GM12878 (cell line): ENCODE measurements around the gene TNIP1. TPM values are rescaled to one million over a fixed set of nuclear protein-coding genes. Genes with fewer than 3 reads are reported as not detected.
A peak's percentile ranks its signal among the peaks of the same experiment; 100 is the strongest.

ENCODE experiments used
- BCLAF1 ChIP-seq: fragments of 450-650 bp; IDR thresholded peaks from 2 replicates; pipeline ENCODE4 v1.6.1; 2017; ENCODE audit warnings: antibody characterized with exemption, mild to moderate bottlenecking, moderate library complexity
- CBFB ChIP-seq: IDR thresholded peaks from 2 replicates; pipeline ENCODE4 v1.6.1; 2016; ENCODE audit warnings: antibody characterized with exemption, low read depth
- CHD2 ChIP-seq: IDR thresholded peaks from 2 replicates; pipeline ENCODE4 v1.6.1; 2011; ENCODE audit warnings: low read depth, low read length, improper control_type of control experiment, borderline replicate concordance
- ELK1 ChIP-seq: IDR thresholded peaks from 2 replicates; pipeline ENCODE4 v1.6.1; 2012; ENCODE audit warnings: low read depth, low read length, improper control_type of control experiment
- ESRRA ChIP-seq: IDR thresholded peaks from 2 replicates; pipeline ENCODE4 v1.6.1; 2012; ENCODE audit warnings: mild to moderate bottlenecking, low read length, improper control_type of control experiment
- HDAC6 ChIP-seq: fragments of 200-600 bp; sonication (generic); IDR thresholded peaks from one replicate; pipeline ENCODE4 v1.8.0; 2017; ENCODE audit warnings: antibody characterized with exemption; ENCODE audit not compliant: unreplicated experiment
- MLLT1 ChIP-seq: fragments of 450-650 bp; IDR thresholded peaks from 2 replicates; pipeline ENCODE4 v1.6.1; 2016; ENCODE audit warnings: mild to moderate bottlenecking
- NFIC ChIP-seq: IDR thresholded peaks from 2 replicates; pipeline ENCODE4 v1.6.1; 2012; ENCODE audit warnings: low read depth, mild to moderate bottlenecking, inconsistent platforms, low read length, moderate library complexity
- NFXL1 ChIP-seq: fragments of 450-650 bp; IDR thresholded peaks from 2 replicates; pipeline ENCODE4 v1.6.1; 2017; ENCODE audit warnings: antibody characterized with exemption, mild to moderate bottlenecking, borderline replicate concordance
- NR2C2 ChIP-seq: IDR thresholded peaks from 2 replicates; pipeline ENCODE4 v1.6.1; 2011; ENCODE audit warnings: borderline replicate concordance, low read depth; ENCODE audit not compliant: control insufficient read depth, insufficient read length
- NR2F1 ChIP-seq: fragments of 450-650 bp; conservative IDR thresholded peaks from 2 replicates; pipeline ENCODE4 v1.6.1; 2017; ENCODE audit warnings: mild to moderate bottlenecking
- PBX3 ChIP-seq: IDR thresholded peaks from 2 replicates; pipeline ENCODE4 v1.6.1; 2011; ENCODE audit warnings: mild to moderate bottlenecking, low read depth, low read length, moderate library complexity; ENCODE audit not compliant: insufficient replicate concordance
- RBBP5 ChIP-seq: fragments of 200-600 bp; sonication (generic); conservative IDR thresholded peaks from 2 replicates; pipeline ENCODE4 v1.6.1; 2016
- SIX5 ChIP-seq: IDR thresholded peaks from 2 replicates; pipeline ENCODE4 v1.6.1; 2011; ENCODE audit warnings: mild to moderate bottlenecking, low read depth, low read length, moderate library complexity; ENCODE audit not compliant: severe bottlenecking
- SMAD5 ChIP-seq: IDR thresholded peaks from 2 replicates; pipeline ENCODE4 v1.6.1; 2016; ENCODE audit warnings: antibody characterized with exemption, low read depth
- STAT3 ChIP-seq: IDR thresholded peaks from 2 replicates; pipeline ENCODE4 v1.6.1; 2011; ENCODE audit warnings: low read depth, low read length, improper control_type of control experiment
- YY1 ChIP-seq: IDR thresholded peaks from 2 replicates; pipeline ENCODE4 v1.6.1; 2011; ENCODE audit warnings: low read depth, mild to moderate bottlenecking, low read length
- ZBED1 ChIP-seq: IDR thresholded peaks from 2 replicates; pipeline ENCODE4 v1.6.1; 2016; ENCODE audit warnings: borderline replicate concordance
- ZBTB33 ChIP-seq: fragments of 450-650 bp; IDR thresholded peaks from 2 replicates; pipeline ENCODE4 v1.6.1; 2017; ENCODE audit warnings: mild to moderate bottlenecking
- ZNF207 ChIP-seq: fragments of 450-650 bp; IDR thresholded peaks from 2 replicates; pipeline ENCODE4 v1.6.1; 2014; ENCODE audit warnings: antibody characterized with exemption, mild to moderate bottlenecking, borderline replicate concordance
- ZNF24 ChIP-seq: fragments of 450-650 bp; IDR thresholded peaks from 2 replicates; pipeline ENCODE4 v1.6.1; 2017; ENCODE audit warnings: antibody characterized with exemption, mild to moderate bottlenecking
- polyA plus RNA-seq, 11 experiments: library from polyadenylated mRNA; depleted of rRNA in 4 of 11; unstranded in 6 of 11; stranded (reverse) in 5 of 11; fragments of >200 nt; fragmentation: Nextera tagmentation in 4 of 11; fragmentation: Illumina TruSeq in 1 of 11; extraction: Ambion mirVana in 4 of 11; extraction: Trizol in 1 of 11; gene quantifications; 1 replicate in 1 of 11; 2 replicates in 10 of 11; pipeline versions ENCODE4 v1.2.1 to v1.2.3, GENCODE V29; 2011 to 2016; ENCODE audit warnings: inconsistent platforms in 2 of 11, missing spikeins in 2 of 11, low read depth in 1 of 11
- total RNA-seq, 4 experiments: library from RNA; depleted of rRNA in 3 of 4; stranded (reverse); fragments of >200 nt in 3 of 4; fragmentation: Illumina TruSeq in 1 of 4; extraction: Trizol in 1 of 4; gene quantifications; 2 replicates each; pipeline versions ENCODE4 v1.2.1 to v1.2.3, GENCODE V29; 2013 to 2021

The TNIP1 gene
- total and polyA plus RNA-seq, 10 of the 15 experiments (the other 5 are each of a cell fraction or from before 2014, with no cell fraction given): 4.4 to 279 (median 150) TPM

GRCh38 chr5:151097820-151098767 is 17.3 kb upstream of the TNIP1 start (continued):
- TF ChIP-seq BCLAF1 (no peak), SIX5 (no peak), NR2F1 (peak; percentile 49; the same call in 1 of the 2 replicates), MLLT1 (peak; percentile 12; the same call in 1 of the 2 replicates), NFXL1 (no peak), ZNF24 (0 out of 2 replicates have a peak, but pooled peaks have one; percentile 5), PBX3 (peak; percentile 5), CHD2 (peak; percentile 59; the same call in 1 of the 2 replicates), YY1 (no peak; the same call in 1 of the 2 replicates), HDAC6 (no peak), NFIC (peak; percentile 78), NR2C2 (no peak), RBBP5 (no peak), SMAD5 (peak; percentile 13; the same call in 1 of the 2 replicates), STAT3 (no peak), CBFB (no peak), ZBTB33 (no peak), ZBED1 (no peak; the same call in 1 of the 2 replicates), ELK1 (no peak), ESRRA (no peak), ZNF207 (no peak)
